Neural cell (in vitro differentiated cells): ENCODE data around the gene TNS4.

Experiments
- CTCF ChIP-seq: fragments of 450-650 bp; IDR thresholded peaks from 2 replicates; pipeline ENCODE4 v1.5.1; 2014; ENCODE audit warnings: antibody characterized with exemption, mild to moderate bottlenecking, moderate library complexity; ENCODE audit not compliant: poor library complexity, severe bottlenecking
- EP300 ChIP-seq: fragments of 450-650 bp; conservative IDR thresholded peaks from 2 replicates; pipeline ENCODE4 v1.6.1; 2014; ENCODE audit warnings: antibody characterized with exemption, mild to moderate bottlenecking, moderate library complexity; ENCODE audit not compliant: poor library complexity, severe bottlenecking
- EZH2 ChIP-seq: fragments of 200-600, 300-800 bp; shearing (Covaris generic), sonication (generic); IDR thresholded peaks from 2 replicates; pipeline ENCODE4 v1.6.1; 2014; ENCODE audit warnings: antibody characterized with exemption, low read length, borderline replicate concordance, mild to moderate bottlenecking; ENCODE audit not compliant: insufficient read depth, poor library complexity, severe bottlenecking
- POLR2AphosphoS5 ChIP-seq: IDR thresholded peaks from 2 replicates; pipeline ENCODE4 v1.6.1; 2012

- TF ChIP-seq CTCF (no peak), EP300 (no peak), POLR2AphosphoS5 (no peak), EZH2 (no peak)
Observed at GRCh38 chr17:40534371-40535189, 33.2 kb upstream of the TNS4 start.
